Uterus (tissue), 2 donors: ENCODE results near the gene FATE1.

Experiments used
- CTCF ChIP-seq, 4 experiments: fragments of 200-600 bp in 2 of 4; fragments of 450-650 bp in 2 of 4; sonication (generic) in 2 of 4; IDR thresholded peaks; one replicate each; pipeline ENCODE4 v1.5.1; 2016 to 2019; ENCODE audit warnings: antibody characterized with exemption in 4 of 4, mild to moderate bottlenecking in 2 of 4, moderate library complexity in 1 of 4
- POLR2A ChIP-seq, 2 donors: fragments of 450-650 bp; IDR thresholded peaks; one replicate each; pipeline ENCODE4 v1.6.1; 2016; ENCODE audit warnings: antibody characterized with exemption in 2 of 2, mild to moderate bottlenecking in 1 of 2, moderate library complexity in 1 of 2

DNA sequence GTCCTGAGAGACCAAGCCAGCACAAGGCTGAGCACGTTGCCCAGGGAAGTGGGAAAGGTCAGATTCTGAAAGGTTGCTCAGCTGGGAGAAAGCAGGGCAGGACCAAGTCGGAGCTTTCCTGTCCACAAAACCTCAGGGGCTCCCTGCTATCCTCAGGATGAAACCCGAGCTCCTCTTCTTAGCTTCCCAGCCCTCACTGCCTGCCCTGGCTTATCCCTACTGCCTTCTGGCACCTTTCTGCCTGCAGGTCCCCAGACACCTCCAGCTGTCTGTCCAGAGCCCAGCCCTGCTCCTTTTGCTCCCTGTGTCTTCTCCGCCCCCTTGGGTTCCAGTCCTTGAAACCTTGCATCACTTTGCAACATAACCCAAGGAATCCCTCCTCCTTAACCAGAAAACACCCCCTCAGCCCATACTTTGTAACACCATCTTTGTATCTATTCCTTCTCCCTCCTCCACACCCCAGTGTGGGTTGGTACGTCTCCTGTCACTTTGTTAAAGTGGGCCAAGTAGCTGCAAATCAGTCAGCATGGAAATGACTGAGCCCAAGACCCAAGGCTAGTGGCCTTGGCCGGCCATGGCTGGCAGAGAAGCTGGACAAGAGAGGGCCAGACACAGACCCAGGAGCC lies 40.6 kb upstream of the FATE1 start:
- TF ChIP-seq CTCF (IDR thresholded peaks at IDR 0.05) (no peak), POLR2A (IDR thresholded peaks at IDR 0.05) (no peak)
